Activated CD4-positive, CD25-positive, alpha-beta regulatory T cell (primary cell): ENCODE data around the gene TCTA.

ENCODE experiments used
- DNase-seq, 4 experiments: peaks; one replicate each; lab custom pipeline; 2025; lab: John Stamatoyannopoulos, UW

The TCTA gene

GRCh38 chr3:49460956-49461355 lies 48.7 kb downstream of the TCTA start:
- DNase-seq, result no peak

- no peak for DNase-seq
Measured at GRCh38 chr3:49461443-49462171, 49.4 kb downstream of the TCTA start.

- DNase-seq, result no peak
Measured at GRCh38 chr3:49462222-49462621, 50.0 kb downstream of the TCTA start.

GRCh38 chr3:49465270-49466034 lies 53.2 kb downstream of the TCTA start:
- no peak for DNase-seq
